ENCODE data around the gene ATP6V1F.
A peak's percentile ranks its signal among the peaks of the same experiment; 100 is the strongest.

Gene ATP6V1F

DNA sequence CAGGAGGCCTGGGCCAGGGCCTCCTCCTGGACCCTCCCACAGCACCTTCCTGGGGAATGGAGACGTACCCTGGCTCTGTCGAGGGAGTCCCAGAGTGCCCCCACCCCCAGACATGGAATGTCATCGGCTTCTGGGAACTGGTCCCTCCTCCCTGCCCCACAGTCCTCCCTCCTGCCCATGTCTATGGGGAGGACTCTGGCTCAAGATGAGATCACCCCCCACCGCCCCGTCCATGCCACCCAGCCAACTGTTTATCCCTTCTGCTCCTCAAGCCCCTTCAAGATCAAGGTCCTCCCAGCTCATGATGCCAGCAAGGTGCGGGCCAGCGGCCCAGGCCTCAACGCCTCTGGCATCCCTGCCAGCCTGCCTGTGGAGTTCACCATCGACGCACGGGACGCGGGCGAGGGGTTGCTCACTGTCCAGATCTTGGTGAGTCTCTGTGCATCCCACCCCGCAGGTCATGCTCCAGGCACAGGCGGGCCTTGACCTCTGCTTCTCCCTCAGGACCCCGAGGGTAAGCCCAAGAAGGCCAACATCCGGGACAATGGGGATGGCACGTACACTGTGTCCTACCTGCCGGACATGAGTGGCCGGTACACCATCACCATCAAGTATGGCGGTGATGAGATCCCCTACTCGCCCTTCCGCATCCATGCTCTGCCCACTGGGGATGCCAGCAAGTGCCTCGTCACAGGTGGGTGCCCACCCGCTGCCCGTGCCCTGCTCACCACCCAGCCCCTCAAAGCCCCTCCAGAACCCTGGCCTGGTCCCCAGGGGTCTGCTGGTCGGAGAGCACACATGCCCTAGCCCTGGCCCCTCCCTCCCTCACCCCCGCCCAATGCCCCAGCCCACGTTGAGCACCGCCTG, 14.1 kb upstream of the ATP6V1F start:
- no peak for DNase-seq (ENCODE audit: low spot score)

DNA sequence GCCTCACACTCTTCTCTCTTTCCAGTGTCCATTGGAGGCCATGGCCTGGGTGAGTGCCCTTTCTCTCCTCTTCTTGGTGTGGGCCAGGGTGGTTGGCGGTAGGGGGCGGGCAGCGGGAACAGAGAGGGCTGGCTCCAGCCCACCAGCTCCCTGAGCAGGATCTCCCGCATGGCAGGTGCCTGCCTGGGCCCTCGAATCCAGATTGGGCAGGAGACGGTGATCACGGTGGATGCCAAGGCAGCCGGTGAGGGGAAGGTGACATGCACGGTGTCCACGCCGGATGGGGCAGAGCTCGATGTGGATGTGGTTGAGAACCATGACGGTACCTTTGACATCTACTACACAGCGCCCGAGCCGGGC, 13.5 kb upstream of the ATP6V1F start:
- DNase-seq (ENCODE audit: low spot score): no peak

DNA sequence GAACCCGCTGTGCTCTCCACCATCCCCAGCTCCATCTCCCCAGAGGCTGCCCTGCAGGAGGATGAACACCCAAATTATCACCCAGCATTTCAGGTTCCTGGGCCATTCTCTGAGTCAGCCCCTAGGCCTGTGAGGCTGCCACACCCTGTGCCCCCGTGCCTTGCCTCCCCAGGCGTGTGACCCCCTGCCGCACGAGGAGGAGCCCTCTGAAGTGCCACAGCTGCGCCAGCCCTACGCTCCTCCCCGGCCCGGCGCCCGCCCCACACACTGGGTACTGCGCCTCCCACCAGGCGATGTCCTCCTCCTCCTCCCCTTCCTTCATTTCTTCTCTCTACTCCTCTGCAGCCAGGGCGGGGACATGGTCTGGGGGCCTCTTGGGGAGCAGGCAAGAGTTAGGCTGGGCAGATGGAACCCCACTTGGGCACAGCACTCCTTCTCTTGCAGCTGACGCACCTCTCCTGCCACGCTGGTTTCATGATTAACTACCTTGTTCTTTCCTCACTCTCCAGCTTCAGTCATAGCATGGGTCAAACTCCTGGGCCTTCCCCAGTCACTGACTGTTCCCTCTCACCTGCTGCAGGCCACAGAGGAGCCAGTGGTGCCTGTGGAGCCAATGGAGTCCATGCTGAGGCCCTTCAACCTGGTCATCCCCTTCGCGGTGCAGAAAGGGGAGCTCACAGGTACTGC, 12.7 kb upstream of the ATP6V1F start:
- DNase-seq (ENCODE audit: low spot score): no peak

DNA sequence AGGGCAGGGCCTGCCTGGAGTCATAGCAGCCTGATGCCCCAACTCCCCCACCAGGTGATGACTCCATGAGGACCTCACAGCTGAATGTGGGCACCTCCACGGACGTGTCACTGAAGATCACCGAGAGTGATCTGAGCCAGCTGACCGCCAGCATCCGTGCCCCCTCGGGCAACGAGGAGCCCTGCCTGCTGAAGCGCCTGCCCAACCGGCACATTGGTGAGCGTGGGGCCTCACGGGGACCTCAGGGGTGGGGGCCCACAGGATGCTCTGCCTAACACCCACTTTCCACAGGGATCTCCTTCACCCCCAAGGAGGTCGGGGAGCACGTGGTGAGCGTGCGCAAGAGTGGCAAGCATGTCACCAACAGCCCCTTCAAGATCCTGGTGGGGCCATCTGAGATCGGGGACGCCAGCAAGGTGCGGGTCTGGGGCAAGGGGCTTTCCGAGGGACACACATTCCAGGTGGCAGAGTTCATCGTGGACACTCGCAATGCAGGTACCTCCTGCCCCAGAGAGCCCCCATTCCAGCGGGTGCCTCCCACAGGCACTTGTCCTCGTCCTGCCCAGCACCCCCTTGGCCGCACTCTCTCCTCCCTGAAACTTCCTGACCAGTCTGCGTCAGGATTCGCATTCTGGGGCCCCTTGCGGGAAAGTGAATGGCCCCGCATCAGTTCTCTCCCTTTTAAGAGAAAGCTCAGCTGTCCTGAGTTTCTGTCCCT, 10.0 kb upstream of the ATP6V1F start:
- no peak for DNase-seq (ENCODE audit: low spot score)

DNA sequence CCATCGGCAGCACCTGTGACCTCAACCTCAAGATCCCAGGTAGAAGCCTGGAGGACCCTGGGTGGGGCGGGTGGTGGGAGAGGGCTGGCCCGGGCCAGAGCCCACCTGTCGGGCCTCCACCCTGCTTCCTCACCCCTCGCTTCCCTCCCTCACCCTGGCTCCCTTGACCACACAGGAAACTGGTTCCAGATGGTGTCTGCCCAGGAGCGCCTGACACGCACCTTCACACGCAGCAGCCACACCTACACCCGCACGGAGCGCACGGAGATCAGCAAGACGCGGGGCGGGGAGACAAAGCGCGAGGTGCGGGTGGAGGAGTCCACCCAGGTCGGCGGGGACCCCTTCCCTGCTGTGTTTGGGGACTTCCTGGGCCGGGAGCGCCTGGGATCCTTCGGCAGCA, 8.9 kb upstream of the ATP6V1F start:
- DNase-seq (ENCODE audit: low spot score): no peak

DNA sequence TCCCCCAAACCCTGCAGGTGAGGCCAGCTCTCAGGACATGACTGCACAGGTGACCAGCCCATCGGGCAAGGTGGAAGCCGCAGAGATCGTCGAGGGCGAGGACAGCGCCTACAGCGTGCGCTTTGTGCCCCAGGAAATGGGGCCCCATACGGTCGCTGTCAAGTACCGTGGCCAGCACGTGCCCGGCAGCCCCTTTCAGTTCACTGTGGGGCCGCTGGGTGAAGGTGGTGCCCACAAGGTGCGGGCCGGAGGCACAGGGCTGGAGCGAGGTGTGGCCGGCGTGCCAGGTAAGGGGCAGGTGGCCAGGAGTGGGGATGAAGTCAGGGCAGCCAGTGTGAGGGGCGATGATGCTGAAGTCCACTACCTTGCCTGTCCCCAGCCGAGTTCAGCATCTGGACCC, 8.3 kb upstream of the ATP6V1F start:
- DNase-seq (ENCODE audit: low spot score): no peak

DNA sequence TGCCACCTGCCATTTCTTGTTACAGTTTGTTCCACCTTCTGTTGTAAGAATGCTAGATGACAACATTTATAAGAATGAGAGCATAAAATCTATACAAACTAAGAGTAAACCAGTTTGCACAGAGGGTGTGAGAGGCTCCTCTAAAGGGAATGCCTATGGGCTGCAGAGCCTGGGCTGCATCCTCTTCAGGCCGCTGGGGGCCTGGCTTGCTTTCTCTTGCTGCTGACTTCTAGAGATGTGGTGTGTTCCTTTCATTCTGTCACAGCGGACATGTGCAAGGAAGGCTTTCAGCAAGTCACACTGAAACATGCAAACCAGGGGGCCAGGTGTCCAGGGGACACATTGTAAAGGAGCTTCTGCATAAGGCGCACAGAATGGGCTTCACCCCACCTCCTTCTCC, 7.1 kb upstream of the ATP6V1F start:
- no peak for DNase-seq (ENCODE audit: low spot score)

DNA sequence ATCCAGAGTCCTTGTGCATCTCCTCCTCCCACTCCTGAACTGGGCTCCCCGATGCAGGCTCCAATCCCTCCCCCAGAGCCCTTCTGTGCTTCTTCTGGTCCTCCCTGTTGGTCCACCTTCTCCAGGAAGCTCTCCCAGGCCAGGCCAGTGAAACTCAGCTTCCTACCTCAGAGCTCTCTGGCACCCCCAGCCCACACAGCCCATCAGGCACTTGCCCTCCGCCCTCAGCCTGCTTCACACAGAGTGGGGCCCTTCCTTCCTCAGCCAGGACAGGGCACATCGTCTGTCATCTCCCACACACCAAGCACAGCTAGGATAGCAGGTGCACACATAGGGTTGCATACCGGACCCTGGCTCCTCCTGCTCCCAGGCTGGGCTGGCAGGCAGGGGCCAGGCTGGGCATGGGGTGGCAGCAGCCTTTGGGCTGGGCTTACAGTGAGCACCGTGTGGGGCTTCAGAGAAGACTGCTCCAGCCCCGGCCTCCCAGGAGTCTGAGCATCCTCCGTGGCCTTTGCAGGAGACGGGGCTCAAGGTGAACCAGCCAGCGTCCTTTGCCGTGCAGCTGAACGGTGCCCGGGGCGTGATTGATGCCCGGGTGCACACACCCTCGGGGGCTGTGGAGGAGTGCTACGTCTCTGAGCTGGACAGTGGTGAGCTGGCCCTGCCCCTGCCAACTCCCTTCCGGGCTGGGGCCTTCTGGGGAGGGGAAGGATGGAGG, 6.5 kb upstream of the ATP6V1F start:
- DNase-seq (ENCODE audit: low spot score): no peak

DNA sequence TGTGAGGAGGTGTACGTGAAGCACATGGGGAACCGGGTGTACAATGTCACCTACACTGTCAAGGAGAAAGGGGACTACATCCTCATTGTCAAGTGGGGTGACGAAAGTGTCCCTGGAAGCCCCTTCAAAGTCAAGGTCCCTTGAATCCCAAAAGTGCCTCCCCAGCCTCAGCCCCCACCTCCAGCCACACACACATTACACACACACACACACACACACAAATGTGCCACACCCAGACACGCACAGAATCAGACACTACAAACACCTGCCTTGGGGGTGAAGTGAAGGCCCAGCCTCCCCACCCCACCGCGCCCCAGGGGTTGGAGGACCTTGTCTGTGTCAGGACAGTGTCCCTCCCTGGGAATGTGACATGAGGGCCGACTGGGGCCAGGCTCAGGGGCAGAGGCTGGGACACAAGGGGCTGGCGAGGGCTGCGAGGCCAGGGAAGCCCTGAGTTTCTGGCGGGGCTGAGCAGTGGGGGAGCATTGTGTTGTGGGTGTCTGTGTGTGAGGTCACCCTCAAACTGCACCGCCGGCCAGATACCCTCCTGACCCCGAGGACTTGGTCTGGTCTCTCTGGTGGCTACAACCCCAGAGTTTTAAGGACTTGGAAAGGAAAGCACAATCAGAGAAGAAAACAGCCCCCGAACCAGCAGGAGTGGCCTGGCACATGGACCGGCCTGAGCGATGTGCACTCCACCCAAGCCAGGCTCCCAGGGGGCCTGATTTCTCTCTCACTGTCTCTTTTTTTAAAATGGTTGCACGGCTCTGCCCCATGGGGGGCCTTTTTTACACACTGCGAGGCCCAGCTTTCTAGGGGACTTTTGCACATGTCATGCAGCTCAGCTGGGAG, 4.0 kb upstream of the ATP6V1F start:
- DNase-seq (ENCODE audit: low spot score): no peak

DNA sequence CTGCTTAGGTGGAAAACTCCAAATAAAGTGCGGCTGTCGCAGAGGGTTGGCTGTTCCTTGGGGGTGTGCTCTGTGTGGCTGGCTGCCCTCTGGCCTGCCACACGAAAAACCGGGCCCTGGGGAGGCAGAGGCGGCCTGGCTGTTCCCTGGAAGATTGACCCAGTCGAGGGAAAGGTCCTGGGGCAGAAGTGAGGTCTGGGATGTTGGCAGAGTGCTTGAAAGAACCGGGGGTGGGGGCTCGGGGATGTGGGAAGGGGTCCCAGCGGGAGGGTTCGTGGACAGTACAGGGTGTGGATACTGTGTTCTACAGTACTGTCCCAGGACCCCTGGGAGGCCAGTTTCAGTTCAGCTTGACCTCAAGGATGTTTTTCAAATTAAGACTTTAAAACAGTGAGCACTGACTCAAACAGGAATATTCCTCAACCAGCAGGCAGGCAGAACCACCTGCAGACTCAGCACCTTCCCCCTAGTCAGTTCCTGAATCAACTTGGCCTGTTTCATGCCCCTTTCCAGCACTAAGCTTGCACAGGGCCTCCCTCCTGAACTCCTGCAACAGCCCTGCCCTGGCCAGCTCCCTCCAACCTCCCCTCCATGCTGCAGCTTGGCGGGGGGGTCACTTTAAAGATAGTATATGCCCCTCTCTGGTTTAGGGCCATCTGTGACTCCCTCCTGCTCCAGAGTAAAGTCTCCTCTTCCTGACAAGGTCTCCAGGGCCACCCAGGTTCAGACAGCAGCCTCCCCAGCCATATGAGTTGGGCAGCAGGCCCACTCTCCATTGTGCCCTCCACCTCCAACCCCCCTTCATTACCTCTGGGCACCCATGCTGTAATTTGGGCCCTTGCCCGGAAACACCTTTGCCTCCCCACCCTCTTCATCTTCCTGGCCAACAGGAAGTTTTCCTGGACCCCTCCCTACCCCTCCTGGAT, 3.2 kb upstream of the ATP6V1F start:
- DNase-seq (ENCODE audit: low spot score): no peak

DNA sequence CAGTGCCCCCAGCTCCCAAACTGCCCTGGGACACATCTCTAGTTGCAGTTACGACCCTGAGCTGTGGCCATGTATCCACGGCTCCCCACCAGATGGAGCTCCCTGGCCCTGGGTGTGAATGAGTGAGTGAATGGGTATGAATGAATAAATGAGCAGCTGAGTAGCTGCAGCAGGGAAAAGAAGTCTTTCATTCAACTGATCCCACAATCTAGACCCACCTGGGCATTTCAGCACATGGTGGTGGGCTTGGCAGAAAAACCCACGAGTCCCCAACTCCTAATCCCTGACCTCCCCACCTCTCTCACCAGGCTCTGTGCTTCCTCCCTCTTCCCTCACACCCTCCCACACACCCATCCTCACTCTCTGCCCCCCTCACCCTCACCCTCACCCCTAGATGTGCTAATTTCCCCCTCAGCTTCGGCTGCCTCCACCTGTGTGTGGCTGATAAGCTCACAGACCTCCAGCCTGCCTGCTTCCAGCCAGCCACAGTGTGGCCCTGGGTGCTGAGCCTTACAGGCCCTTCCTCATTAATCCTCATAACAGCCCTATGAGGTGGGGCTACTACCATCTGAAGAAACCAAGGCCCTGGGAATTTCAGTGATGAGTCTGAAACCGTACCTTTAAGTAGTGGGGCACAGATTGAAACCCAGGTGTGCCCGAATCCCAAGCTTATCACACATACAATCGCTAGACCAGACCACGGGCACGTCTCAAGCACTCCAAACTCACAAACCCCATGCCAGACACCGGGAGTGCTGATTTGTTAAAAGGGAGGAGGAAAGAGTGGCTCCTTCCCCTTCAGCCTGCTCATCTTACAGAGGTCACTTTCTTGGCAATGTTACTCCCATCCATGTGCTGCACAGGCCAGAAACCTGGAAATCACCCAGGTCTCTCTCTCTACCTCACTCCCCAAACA, 2.2 kb upstream of the ATP6V1F start:
- DNase-seq (ENCODE audit: low spot score): no peak

DNA sequence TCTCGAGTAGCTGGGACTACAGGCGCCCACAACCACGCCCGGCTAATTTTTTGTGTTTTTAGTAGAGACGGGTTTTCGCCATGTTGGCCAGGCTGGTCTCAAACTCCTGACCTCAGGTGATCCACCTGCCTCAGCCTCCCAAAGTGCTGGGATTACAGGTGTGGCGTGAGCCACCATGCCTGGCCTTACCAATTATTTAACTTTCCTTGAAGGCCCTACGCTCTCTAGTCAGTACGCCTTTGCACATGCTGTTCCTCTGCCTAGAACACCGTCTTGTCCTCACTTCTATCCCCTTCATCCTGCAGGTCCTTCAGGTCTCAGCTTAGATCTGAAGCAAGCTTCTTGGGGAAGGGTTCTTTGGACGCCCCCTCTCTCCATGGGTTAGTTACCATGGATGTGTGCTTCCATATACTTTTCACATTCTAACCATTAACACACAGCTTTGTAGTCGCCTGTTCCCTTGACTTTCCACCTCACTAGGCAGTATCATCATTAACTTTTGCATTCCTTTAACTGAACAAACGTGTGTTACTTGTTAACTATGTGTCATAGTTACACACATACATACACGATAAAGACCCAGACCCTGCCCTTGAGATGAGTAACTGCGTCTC, 592 bp upstream of the ATP6V1F start:
- no peak for DNase-seq (ENCODE audit: low spot score)

DNA sequence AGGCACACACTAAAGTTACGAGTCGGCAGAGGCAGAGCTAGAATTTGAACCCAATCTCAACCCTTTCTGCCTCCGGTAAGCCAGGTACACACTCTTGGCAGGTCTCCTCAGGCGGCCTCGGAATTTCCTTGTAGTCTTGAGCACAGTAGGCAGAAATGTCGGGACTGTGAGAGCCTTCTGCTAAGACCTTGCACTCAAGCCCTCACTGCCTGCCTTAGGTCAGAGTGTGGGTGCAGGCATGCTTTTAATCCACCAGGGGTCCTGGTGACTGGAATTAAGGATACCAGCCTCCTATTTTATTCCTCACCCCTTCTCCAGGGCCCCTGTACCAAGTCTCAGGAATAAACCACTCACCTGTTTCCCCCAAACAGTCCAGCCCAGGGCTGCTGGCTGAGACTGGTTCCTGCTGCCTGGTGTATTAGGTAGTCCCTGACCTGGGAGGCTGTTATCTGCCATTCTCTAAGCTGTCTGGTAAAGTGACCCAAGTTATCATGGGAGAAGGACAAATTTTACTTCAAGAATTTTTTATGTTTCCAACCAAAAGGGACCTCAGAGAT, 855 bp downstream of the ATP6V1F start:
- DNase-seq (ENCODE audit: low spot score): peak; percentile 77

DNA sequence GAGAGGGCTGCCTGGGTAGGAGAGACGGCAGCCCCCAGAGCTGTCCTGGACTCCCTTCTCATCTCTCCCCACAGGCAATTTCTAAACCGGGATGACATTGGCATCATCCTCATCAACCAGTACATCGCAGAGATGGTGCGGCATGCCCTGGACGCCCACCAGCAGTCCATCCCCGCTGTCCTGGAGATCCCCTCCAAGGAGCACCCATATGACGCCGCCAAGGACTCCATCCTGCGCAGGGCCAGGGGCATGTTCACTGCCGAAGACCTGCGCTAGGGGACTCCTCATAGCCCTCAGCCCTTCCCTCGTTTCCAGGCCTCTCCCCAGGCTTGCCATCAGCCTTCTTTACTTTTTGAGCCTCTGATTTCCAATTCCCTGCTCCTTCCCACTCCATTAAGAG, 2.6 kb downstream of the ATP6V1F start:
- no peak for DNase-seq (ENCODE audit: low spot score)

DNA sequence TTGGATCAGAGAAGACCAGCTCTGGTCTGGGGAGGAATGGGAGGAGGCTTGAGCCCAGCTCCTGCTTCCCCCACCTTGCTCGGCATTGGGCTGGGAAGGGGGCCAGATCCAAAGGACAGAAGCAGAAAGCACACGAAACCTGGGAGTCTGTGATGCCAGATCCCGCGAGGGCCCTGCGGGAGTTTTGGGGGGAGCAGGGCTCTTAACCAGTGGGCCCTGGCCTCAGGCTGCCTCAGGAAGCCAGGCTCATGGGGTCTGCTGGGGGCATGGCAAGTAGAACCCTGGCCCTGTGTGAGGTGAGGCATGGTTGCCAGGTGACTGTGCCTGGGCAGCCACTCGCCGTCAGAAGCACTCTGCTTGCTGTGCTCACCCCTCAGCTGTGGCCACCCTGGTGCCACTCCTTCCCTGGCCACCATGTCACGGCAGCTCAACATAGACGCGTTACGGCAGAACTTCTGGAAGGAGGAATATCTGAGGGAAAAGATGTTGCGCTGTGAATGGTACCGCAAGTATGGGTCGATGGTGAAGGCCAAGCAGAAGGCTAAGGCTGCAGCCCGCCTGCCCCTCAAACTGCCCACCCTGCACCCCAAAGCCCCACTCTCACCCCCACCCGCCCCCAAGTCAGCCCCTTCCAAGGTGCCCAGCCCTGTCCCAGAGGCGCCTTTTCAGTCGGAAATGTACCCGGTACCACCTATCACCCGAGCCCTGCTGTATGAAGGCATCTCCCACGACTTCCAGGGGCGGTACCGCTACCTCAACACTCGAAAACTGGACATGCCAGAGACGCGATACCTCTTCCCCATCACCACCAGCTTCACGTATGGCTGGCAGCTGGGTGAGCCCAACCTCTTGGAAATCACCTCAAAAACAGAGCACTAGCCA, 3.6 kb downstream of the ATP6V1F start:
- no peak for DNase-seq (ENCODE audit: low spot score)

DNA sequence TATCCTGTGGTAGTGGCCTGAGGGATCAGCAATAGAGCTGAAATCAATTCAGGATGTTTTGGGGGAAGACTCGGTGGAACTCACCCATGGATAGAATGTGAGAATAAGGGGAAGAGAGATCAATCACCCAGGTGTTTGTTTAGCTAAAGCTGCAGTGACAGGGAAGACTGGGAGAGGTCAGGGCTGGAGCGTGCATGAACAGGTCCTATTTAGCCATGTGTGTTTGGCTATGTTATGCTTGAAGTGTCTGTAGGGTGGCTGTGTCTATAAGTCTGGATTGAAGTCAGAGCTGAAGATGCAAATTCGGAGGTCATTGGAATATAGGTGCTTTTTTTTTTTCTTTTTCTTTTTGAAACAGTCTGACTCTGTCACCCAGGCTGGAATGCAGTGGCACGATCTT, 4.6 kb downstream of the ATP6V1F start:
- no peak for DNase-seq (ENCODE audit: low spot score)

DNA sequence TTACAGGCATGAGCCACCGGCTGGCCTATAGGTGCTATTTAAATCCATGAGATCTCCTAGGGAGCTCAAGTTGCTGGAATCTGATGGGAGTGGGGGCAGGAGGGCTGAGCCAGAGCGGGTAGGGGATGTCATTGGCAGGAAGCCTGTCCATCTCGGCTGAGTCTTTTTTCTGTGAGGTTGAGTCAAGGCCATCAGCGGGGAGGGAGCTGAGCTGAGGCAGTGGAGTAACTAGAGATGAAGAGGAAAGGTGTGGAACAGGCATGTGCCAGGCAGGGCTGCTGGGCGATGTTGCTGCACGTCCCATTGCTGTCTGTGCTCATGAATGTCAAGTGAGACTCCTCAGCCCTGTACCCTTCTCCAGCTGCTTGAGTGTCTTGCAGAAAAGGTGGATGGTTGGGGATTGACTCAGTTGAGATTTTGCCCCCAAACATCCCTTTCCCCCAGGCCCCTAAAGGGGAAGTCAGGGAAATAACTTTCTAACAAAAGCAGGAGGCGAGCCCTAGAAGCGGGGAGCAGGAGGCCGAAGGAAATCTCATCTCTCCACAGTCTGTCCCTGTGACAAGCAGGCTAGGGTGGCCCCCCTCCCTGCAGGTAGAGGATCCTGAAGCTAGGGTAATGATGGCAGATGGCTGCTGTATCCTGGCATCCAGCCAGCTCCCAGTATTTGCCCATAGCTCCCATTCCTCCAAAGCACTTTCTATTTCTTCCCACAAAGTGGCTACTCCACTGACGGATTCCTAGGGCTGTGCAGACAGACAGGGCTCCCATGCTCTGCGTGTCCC, 5.4 kb downstream of the ATP6V1F start:
- peak; percentile 53 for DNase-seq (ENCODE audit: low spot score)

All from SW480 (cell line).